Mesothelial cell of epicardium (in vitro differentiated cells): ENCODE data around the gene JUND. TPM values are rescaled to one million over a fixed set of nuclear protein-coding genes. Genes with fewer than 3 reads are reported as not detected.
A peak's percentile ranks its signal among the peaks of the same experiment; 100 is the strongest.

ENCODE experiments used
- DNase-seq, 2 experiments: peaks; one replicate each; pipeline ENCODE4 v3.0.0; 2021; ENCODE audit warnings: low spot score in 2 of 2; ENCODE audit not compliant: unreplicated experiment in 2 of 2
- H3K27ac Mint-ChIP-seq: 2 replicates; pipeline ENCODE4 v1.8.0; 2021; ENCODE audit warnings: mixed read lengths
- H3K27me3 Mint-ChIP-seq: 2 replicates; pipeline ENCODE4 v1.8.0; 2021; ENCODE audit warnings: low read depth, mixed read lengths
- H3K36me3 Mint-ChIP-seq: 2 replicates; pipeline ENCODE4 v1.8.0; 2021; ENCODE audit warnings: mixed read lengths
- H3K4me1 Mint-ChIP-seq: 2 replicates; pipeline ENCODE4 v1.8.0; 2021; ENCODE audit warnings: mixed read lengths
- H3K4me3 Mint-ChIP-seq: 2 replicates; pipeline ENCODE4 v1.8.0; 2021; ENCODE audit warnings: mild to moderate bottlenecking, moderate library complexity, mixed read lengths
- H3K9me3 Mint-ChIP-seq: 2 replicates; pipeline ENCODE4 v1.8.0; 2021; ENCODE audit warnings: mixed read lengths
- CTCF ChIP-seq: fragments of 200-600 bp; sonication (generic); IDR thresholded peaks from one replicate; pipeline ENCODE4 v1.5.0; 2021; ENCODE audit warnings: antibody characterized with exemption; ENCODE audit not compliant: unreplicated experiment
- total RNA-seq: library from RNA; stranded (reverse); gene quantifications from 3 replicates; pipeline ENCODE4 v1.2.1, GENCODE V29; 2021

JUND gene
- total RNA-seq, 1 donor from 2014 or later: 276 TPM

DNA sequence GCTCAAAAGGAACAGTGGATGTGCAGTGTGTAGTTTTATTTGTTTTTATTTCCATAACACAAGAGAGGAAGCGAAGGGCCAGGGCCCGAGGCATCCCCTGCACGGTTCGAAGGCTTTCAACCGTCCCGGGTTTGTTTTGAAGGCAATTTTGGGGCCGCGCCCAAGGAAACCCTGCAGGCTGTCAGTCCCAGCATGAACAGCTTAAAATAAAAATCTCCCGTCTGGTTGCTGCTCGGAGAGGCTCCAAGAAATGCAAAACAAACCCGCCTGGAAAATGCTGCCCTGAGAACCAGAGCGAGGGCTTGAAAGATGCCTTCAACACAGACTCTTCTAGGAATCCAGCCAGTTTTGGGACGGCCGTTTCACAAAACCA, 25.5 kb upstream of the JUND start:
- no peaks in the 10 kb centered on the region for H3K9me3 Mint-ChIP-seq
- H3K4me3 Mint-ChIP-seq: no peak overlapping the region
- H3K4me1 Mint-ChIP-seq: peaks cover 21% of the 10 kb centered on the region
- no peaks in the 10 kb centered on the region for H3K27me3 Mint-ChIP-seq
- peak overlapping the region; percentile 89 for H3K27ac Mint-ChIP-seq
- no peak for DNase-seq
- peaks cover 7% of the 10 kb centered on the region for H3K36me3 Mint-ChIP-seq
- TF ChIP-seq CTCF: no peak

- Mint-ChIP-seq H3K9me3 (no peaks in the 10 kb centered on the region), H3K27ac (peak overlapping the region; percentile 86), H3K4me3 (no peak overlapping the region), H3K27me3 (no peaks in the 10 kb centered on the region), H3K4me1 (peaks cover 21% of the 10 kb centered on the region), H3K36me3 (peaks cover 7% of the 10 kb centered on the region)
- no peak for TF ChIP-seq CTCF
- no peak for DNase-seq
Measured at GRCh38 chr19:18306209-18306887, 24.9 kb upstream of the JUND start.

GRCh38 chr19:18304458-18305310, 23.3 kb upstream of the JUND start:
- TF ChIP-seq CTCF: no peak
- Mint-ChIP-seq H3K4me3 (peak overlapping the region; percentile 66), H3K9me3 (no peaks in the 10 kb centered on the region), H3K27me3 (no peaks in the 10 kb centered on the region), H3K27ac (peak overlapping the region; percentile 99), H3K36me3 (peaks cover 7% of the 10 kb centered on the region), H3K4me1 (peaks cover 21% of the 10 kb centered on the region)
- DNase-seq: peak in 1 of 2 experiments; percentile 70

DNA sequence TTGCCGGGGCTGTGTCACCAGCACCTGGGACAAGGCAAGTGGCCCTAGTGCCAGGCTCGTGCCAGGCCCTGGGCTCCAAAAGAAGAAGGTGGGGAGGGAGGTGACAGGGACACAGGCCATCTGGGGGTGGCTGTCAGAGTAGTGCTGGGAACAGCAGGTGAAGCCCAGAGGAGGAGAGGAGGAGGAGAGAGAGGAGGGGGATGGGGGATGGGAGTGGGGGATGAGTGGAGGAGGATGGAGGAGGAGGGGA, 22.7 kb upstream of the JUND start:
- H3K4me1 Mint-ChIP-seq: peaks cover 21% of the 10 kb centered on the region
- DNase-seq: no peak
- H3K4me3 Mint-ChIP-seq: peak overlapping the region; percentile 48
- peaks cover 7% of the 10 kb centered on the region for H3K36me3 Mint-ChIP-seq
- H3K27ac Mint-ChIP-seq: peak overlapping the region; percentile 99
- no peak for TF ChIP-seq CTCF
- no peaks in the 10 kb centered on the region for H3K9me3 Mint-ChIP-seq
- no peaks in the 10 kb centered on the region for H3K27me3 Mint-ChIP-seq

DNA sequence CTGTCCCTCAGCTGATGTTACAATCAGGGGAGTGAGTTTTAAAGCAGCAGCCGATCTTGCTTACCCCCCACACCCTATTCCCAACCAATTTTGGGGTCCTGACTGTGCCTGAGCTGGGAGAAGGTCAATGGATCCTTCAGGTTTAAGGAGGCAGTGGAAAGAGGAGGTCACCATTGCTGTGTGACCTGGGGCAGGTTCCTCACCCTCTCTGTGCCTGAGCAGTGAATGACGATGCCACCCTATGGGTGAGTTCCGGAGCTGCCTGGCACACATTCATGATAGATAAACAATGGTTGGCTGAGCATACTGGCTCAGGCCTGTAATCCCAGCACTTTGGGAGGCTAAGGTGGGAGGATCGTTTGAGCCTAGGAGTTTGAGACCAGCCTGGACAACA, 20.3 kb upstream of the JUND start:
- Mint-ChIP-seq H3K9me3 (no peaks in the 10 kb centered on the region), H3K27ac (peak overlapping the region; percentile 59), H3K36me3 (no peaks in the 10 kb centered on the region), H3K27me3 (no peaks in the 10 kb centered on the region), H3K4me3 (no peak overlapping the region), H3K4me1 (peaks cover 19% of the 10 kb centered on the region)
- DNase-seq: no peak
- TF ChIP-seq CTCF: no peak
